ENCODE results near the gene ARPP21.

The ARPP21 gene

GRCh38 chr3:35635926-35636683 lies 3.2 kb upstream of the ARPP21 start:
- no peaks in the 10 kb centered on the region for H3K9me3 Mint-ChIP-seq (ENCODE audit: low read depth)
- no peaks in the 10 kb centered on the region for H3K36me3 Mint-ChIP-seq
- peaks cover 7% of the 10 kb centered on the region for H3K4me1 Mint-ChIP-seq (ENCODE audit: low read depth)
- H3K27me3 Mint-ChIP-seq: peaks cover 24% of the 10 kb centered on the region
- no peak overlapping the region for H3K27ac Mint-ChIP-seq
- H3K4me3 Mint-ChIP-seq: no peak overlapping the region

GRCh38 chr3:35638251-35638979 lies 910 bp upstream of the ARPP21 start:
- Mint-ChIP-seq H3K27me3 (peaks cover 34% of the 10 kb centered on the region), H3K4me1 (ENCODE audit: low read depth) (peaks cover 7% of the 10 kb centered on the region), H3K4me3 (peak overlapping the region; percentile 41), H3K27ac (no peak overlapping the region), H3K36me3 (no peaks in the 10 kb centered on the region), H3K9me3 (ENCODE audit: low read depth) (no peaks in the 10 kb centered on the region)

DNA sequence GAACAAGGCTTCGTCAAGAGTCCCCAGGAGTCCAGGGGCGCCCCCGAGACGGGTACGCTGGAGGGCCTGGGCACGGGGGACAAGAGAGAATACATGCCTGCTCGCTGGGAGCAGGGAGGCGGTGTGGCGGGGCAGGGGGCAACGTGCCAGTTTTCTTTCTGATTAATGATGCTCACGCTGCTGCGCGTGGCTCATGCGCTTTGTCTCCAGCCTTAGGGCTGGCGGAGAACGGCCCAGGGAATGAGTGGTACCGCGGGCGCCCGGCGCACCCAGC lies 408 bp upstream of the ARPP21 start:
- no peak overlapping the region for H3K27ac Mint-ChIP-seq
- H3K4me3 Mint-ChIP-seq: peak overlapping the region; percentile 41
- H3K9me3 Mint-ChIP-seq (ENCODE audit: low read depth): no peaks in the 10 kb centered on the region
- H3K27me3 Mint-ChIP-seq: peaks cover 34% of the 10 kb centered on the region
- peaks cover 7% of the 10 kb centered on the region for H3K4me1 Mint-ChIP-seq (ENCODE audit: low read depth)
- H3K36me3 Mint-ChIP-seq: no peaks in the 10 kb centered on the region

DNA sequence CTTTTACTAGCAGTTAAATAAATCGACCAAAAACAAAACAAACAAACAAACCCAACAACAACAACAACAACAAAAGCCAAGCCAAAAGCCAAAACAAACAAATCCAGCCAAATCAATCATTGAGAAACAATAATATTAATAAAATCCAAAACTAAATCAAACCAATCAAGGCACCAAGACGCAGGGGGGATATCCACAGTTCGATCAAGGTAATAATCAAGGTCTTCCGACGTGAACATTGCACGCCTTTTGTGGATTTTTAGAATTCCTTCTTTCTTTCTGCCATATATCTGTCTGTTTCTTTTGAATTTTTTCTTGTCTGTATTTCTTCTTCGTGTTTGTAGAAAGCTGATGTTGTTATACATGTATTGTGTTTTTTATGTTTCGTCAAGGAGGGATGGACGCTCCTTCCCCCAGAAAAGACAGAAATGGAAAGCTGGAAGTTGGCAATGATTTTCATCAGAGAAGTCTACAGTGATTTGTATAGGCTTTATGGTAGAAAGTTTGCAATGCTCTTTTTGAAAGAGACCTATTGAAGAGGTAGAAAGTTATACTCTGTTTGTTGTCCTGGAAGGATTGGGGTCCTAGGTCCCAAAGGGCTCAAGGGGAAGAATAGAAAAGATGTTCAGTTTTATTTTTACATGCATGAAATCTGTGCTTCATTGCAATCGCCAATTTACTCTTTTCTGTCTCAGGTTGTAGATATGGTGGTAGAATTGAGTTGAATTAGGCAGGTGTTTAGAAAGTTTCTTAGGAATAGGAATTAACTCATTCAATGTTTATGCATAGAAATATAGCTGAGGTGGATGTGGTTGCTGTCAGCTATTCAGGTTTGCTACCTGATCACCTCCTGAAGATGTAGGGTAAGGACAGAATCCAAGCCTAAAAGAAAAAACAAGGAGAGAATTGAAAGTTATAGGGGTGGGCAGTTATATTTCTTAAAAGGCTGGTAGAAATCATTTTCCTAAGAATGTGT lies 1.2 kb downstream of the ARPP21 start:
- H3K9me3 Mint-ChIP-seq (ENCODE audit: low read depth): no peaks in the 10 kb centered on the region
- H3K4me3 Mint-ChIP-seq: peak overlapping the region; percentile 52
- H3K27ac Mint-ChIP-seq: no peak overlapping the region
- H3K27me3 Mint-ChIP-seq: peaks cover 34% of the 10 kb centered on the region
- peaks cover 7% of the 10 kb centered on the region for H3K4me1 Mint-ChIP-seq (ENCODE audit: low read depth)
- no peaks in the 10 kb centered on the region for H3K36me3 Mint-ChIP-seq

DNA sequence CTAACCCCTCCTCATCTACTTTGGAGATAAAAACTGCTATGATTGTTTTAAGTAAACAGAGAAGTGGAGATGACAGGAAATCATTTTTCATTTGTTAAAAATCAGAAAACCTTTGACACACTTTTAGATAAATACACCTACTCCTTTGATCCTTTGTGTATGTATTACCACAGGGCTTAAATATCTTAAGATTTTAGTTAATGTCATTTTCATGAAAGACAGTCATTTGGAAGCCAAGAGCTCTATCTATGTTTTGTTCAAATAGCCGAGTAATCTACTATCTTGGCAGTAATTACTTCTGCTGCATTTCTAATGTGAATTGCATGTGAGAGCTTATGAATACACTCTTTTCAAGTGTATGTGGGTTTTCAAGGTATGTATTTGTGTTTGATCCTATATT lies 2.0 kb downstream of the ARPP21 start:
- peaks cover 34% of the 10 kb centered on the region for H3K27me3 Mint-ChIP-seq
- no peak overlapping the region for H3K27ac Mint-ChIP-seq
- H3K4me1 Mint-ChIP-seq (ENCODE audit: low read depth): peaks cover 7% of the 10 kb centered on the region
- no peaks in the 10 kb centered on the region for H3K9me3 Mint-ChIP-seq (ENCODE audit: low read depth)
- no peak overlapping the region for H3K4me3 Mint-ChIP-seq
- no peaks in the 10 kb centered on the region for H3K36me3 Mint-ChIP-seq

DNA sequence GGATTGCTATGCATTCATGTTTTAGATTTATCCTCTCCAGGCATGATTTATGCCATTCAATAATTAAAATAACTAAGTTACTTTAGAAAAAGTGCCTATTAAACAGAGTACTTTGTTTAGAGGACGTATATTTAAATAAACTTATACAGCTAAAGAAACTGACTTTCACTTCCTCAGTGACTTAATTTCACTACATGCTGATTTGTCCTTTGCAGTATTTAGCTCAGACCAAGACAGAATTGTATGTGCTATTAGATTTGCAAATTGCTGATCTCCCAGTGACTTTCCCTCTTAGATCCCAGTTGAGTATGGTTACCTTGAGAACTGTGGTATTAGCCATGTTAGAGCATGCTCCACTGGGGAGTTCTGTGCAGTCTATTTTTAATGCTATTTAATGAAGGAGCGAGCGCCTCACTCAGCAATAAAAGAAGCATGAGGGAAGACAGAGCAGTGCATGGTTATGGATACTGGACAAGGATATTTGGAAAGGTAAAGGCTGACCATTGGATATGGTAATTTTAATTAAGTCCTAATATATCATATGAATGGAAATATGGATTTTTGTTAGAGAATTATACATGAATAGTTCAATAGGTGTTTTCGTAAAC lies 2.7 kb downstream of the ARPP21 start:
- no peak overlapping the region for H3K4me3 Mint-ChIP-seq
- peaks cover 34% of the 10 kb centered on the region for H3K27me3 Mint-ChIP-seq
- no peaks in the 10 kb centered on the region for H3K36me3 Mint-ChIP-seq
- peaks cover 7% of the 10 kb centered on the region for H3K4me1 Mint-ChIP-seq (ENCODE audit: low read depth)
- no peak overlapping the region for H3K27ac Mint-ChIP-seq
- H3K9me3 Mint-ChIP-seq (ENCODE audit: low read depth): no peaks in the 10 kb centered on the region

- no peaks in the 10 kb centered on the region for H3K36me3 Mint-ChIP-seq
- H3K27ac Mint-ChIP-seq: no peak overlapping the region
- H3K4me1 Mint-ChIP-seq (ENCODE audit: low read depth): peaks cover 7% of the 10 kb centered on the region
- no peaks in the 10 kb centered on the region for H3K9me3 Mint-ChIP-seq (ENCODE audit: low read depth)
- H3K4me3 Mint-ChIP-seq: no peak overlapping the region
- peaks cover 26% of the 10 kb centered on the region for H3K27me3 Mint-ChIP-seq
Observed at GRCh38 chr3:35643495-35643894, 4.2 kb downstream of the ARPP21 start.

DNA sequence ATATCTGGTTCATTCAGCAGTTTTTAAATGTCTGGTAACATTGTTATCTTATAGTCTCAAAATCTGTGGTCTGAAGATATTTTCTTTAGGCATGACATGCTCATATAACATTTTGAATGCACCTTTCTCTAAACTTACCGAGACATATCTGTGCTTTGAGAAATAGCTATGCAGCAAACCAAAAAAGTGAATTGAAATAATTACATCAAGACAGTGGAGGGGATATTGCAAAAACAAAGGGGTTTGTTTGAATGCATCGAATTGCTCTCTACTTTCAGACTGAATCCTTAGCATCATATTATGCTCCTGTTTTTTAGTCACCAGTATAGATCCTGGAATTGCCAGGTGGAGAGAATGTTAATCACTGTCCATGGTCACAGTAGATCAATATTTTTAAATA lies 5.1 kb downstream of the ARPP21 start:
- no peaks in the 10 kb centered on the region for H3K9me3 Mint-ChIP-seq (ENCODE audit: low read depth)
- H3K27ac Mint-ChIP-seq: no peak overlapping the region
- H3K27me3 Mint-ChIP-seq: peaks cover 22% of the 10 kb centered on the region
- no peaks in the 10 kb centered on the region for H3K36me3 Mint-ChIP-seq
- no peak overlapping the region for H3K4me3 Mint-ChIP-seq
- peaks cover 3% of the 10 kb centered on the region for H3K4me1 Mint-ChIP-seq (ENCODE audit: low read depth)

- Mint-ChIP-seq H3K36me3 (no peaks in the 10 kb centered on the region), H3K27me3 (peaks cover 17% of the 10 kb centered on the region), H3K4me3 (no peak overlapping the region), H3K9me3 (ENCODE audit: low read depth) (no peaks in the 10 kb centered on the region), H3K27ac (no peak overlapping the region), H3K4me1 (ENCODE audit: low read depth) (no peaks in the 10 kb centered on the region)
Observed at GRCh38 chr3:35645189-35645588, 5.9 kb downstream of the ARPP21 start.

DNA sequence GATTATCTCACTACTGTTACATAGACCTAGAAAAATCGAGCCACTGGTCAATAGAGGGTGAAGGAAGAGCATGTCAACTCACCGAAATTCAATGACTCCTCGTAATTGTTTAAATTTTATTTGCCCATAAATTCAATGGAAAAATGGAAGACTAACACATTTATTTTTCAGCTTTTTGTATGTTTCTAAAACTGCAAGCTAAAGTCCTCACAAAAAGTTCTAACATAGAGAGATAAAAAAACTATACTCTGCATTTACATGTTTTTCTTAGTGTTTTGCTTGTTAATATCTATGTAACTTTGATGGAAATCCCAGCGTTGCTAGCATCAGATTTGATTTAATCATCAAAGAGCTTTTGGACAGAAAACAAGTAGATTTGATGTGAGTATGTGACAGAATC lies 6.8 kb downstream of the ARPP21 start:
- no peak overlapping the region for H3K4me3 Mint-ChIP-seq
- no peaks in the 10 kb centered on the region for H3K36me3 Mint-ChIP-seq
- peaks cover 10% of the 10 kb centered on the region for H3K27me3 Mint-ChIP-seq
- H3K9me3 Mint-ChIP-seq (ENCODE audit: low read depth): no peaks in the 10 kb centered on the region
- no peaks in the 10 kb centered on the region for H3K4me1 Mint-ChIP-seq (ENCODE audit: low read depth)
- H3K27ac Mint-ChIP-seq: no peak overlapping the region

GRCh38 chr3:35647461-35647860 lies 8.1 kb downstream of the ARPP21 start:
- no peak overlapping the region for H3K27ac Mint-ChIP-seq
- no peak overlapping the region for H3K4me3 Mint-ChIP-seq
- no peaks in the 10 kb centered on the region for H3K36me3 Mint-ChIP-seq
- no peaks in the 10 kb centered on the region for H3K9me3 Mint-ChIP-seq (ENCODE audit: low read depth)
- no peaks in the 10 kb centered on the region for H3K4me1 Mint-ChIP-seq (ENCODE audit: low read depth)
- H3K27me3 Mint-ChIP-seq: no peaks in the 10 kb centered on the region

DNA sequence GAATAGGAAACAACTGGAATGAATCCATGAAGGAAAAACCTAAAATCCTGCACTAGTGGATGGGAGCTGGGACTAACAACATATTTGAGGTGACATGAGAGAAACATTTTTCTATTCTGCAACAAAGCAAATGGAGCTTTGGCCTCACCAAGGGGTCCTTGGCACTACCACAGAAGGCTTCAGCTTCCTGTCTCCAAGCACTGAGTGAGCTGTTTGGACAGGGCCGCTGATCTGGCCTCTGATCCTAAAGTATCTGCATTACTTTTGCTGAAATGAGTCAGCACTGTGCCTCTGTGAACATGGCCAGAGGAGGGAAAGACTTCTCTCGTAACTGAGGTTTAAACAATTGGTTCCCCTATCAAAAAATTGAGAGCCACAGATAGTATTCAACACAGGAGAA lies 9.0 kb downstream of the ARPP21 start:
- Mint-ChIP-seq H3K4me3 (no peak overlapping the region), H3K36me3 (no peaks in the 10 kb centered on the region), H3K27me3 (no peaks in the 10 kb centered on the region), H3K4me1 (ENCODE audit: low read depth) (no peaks in the 10 kb centered on the region), H3K9me3 (ENCODE audit: low read depth) (no peaks in the 10 kb centered on the region), H3K27ac (no peak overlapping the region)

GRCh38 chr3:35649405-35649804 lies 10.1 kb downstream of the ARPP21 start:
- Mint-ChIP-seq H3K27ac (no peak overlapping the region), H3K27me3 (no peaks in the 10 kb centered on the region), H3K36me3 (no peaks in the 10 kb centered on the region), H3K9me3 (ENCODE audit: low read depth) (no peaks in the 10 kb centered on the region), H3K4me3 (no peak overlapping the region), H3K4me1 (ENCODE audit: low read depth) (no peaks in the 10 kb centered on the region)

DNA sequence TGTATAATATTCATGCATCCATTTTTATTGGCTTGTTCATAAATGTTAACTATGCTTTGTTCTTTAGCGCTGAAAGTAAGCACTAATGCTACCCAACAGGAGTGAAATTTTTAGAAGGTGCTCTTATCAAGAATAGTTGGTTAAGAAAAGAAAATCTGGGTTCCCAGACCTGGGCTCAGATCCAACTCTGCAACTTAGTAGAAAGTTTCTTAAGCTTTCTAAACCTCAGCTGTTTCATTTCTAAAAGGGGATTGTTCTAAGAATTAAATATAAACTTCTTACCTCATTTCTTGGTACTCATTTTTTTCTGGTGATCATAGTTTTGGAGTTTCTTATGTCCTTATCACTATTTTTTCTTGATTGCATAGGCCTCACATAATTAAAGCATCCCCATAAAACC lies 12.1 kb downstream of the ARPP21 start:
- H3K4me1 Mint-ChIP-seq (ENCODE audit: low read depth): no peaks in the 10 kb centered on the region
- no peak overlapping the region for H3K4me3 Mint-ChIP-seq
- H3K36me3 Mint-ChIP-seq: no peaks in the 10 kb centered on the region
- no peak overlapping the region for H3K27ac Mint-ChIP-seq
- no peaks in the 10 kb centered on the region for H3K9me3 Mint-ChIP-seq (ENCODE audit: low read depth)
- H3K27me3 Mint-ChIP-seq: no peaks in the 10 kb centered on the region

GRCh38 chr3:35651851-35652250 lies 12.5 kb downstream of the ARPP21 start:
- Mint-ChIP-seq H3K4me1 (ENCODE audit: low read depth) (no peaks in the 10 kb centered on the region), H3K4me3 (no peak overlapping the region), H3K36me3 (no peaks in the 10 kb centered on the region)

More at GRCh38 chr3:35651851-35652250, 12.5 kb downstream of the ARPP21 start:
- Mint-ChIP-seq H3K27ac (no peak overlapping the region), H3K9me3 (ENCODE audit: low read depth) (no peaks in the 10 kb centered on the region), H3K27me3 (no peaks in the 10 kb centered on the region)

Measured in activated naive CD8-positive, alpha-beta T cell (primary cell).